Vagina (tissue), 2 donors: ENCODE results near the gene NLGN1.

Experiments
- CTCF ChIP-seq, 3 experiments: fragments of 450-650 bp in 2 of 3; fragments of 200-600 bp in 1 of 3; sonication (generic) in 1 of 3; IDR thresholded peaks; one replicate each; pipeline ENCODE4 v1.5.1; 2017 to 2019; ENCODE audit warnings: antibody characterized with exemption in 3 of 3, mild to moderate bottlenecking in 2 of 3, moderate library complexity in 2 of 3
- POLR2AphosphoS5 ChIP-seq, 2 donors: sonication (generic); formaldehyde crosslinking; IDR thresholded peaks; one replicate each; pipeline ENCODE4 v1.9.0; 2017; ENCODE audit warnings: antibody characterized with exemption in 2 of 2, mild to moderate bottlenecking in 2 of 2, low read depth in 1 of 2; ENCODE audit not compliant: insufficient read depth in 1 of 2

GRCh38 chr3:174198199-174198598 lies 800.7 kb downstream of the NLGN1 start:
- TF ChIP-seq CTCF (IDR thresholded peaks at IDR 0.05) (no peak), POLR2AphosphoS5 (IDR thresholded peaks at IDR 0.05; ENCODE audit: insufficient read depth in 1 of 2, low read depth in 1 of 2) (no peak)
